GM19467 (cell line): Measurements from ENCODE around the gene GBF1.

Experiments used
- ATAC-seq: cut with Tn5 transposase; IDR thresholded peaks from one replicate; pipeline ENCODE4 v1.9.1; 2021; ENCODE audit warnings: mild to moderate bottlenecking, moderate library complexity; ENCODE audit not compliant: unreplicated experiment

Gene GBF1

GRCh38 chr10:102406815-102407214, 161.5 kb downstream of the GBF1 start:
- ATAC-seq, result no peak

GRCh38 chr10:102407425-102408130, 162.2 kb downstream of the GBF1 start:
- no peak for ATAC-seq

- ATAC-seq, result no peak
These were observed 162.9 kb downstream of the GBF1 start for GRCh38 chr10:102408131-102408727.

GRCh38 chr10:102408728-102409603, 163.6 kb downstream of the GBF1 start:
- ATAC-seq, result no peak

GRCh38 chr10:102409604-102410428, 164.5 kb downstream of the GBF1 start:
- ATAC-seq, result no peak

- ATAC-seq, result no peak
These were observed 165.2 kb downstream of the GBF1 start for GRCh38 chr10:102410429-102411073.

GRCh38 chr10:102411341-102412255, 166.3 kb downstream of the GBF1 start:
- ATAC-seq, result no peak

- ATAC-seq, result no peak
These were observed 167.0 kb downstream of the GBF1 start for GRCh38 chr10:102412293-102412692.

- ATAC-seq, result no peak
These were observed 167.8 kb downstream of the GBF1 start for GRCh38 chr10:102413053-102413705.

- no peak for ATAC-seq
These were observed 168.7 kb downstream of the GBF1 start for GRCh38 chr10:102413806-102414561.

- no peak for ATAC-seq
These were observed 169.4 kb downstream of the GBF1 start for GRCh38 chr10:102414749-102415148.

GRCh38 chr10:102416283-102416682, 171.0 kb downstream of the GBF1 start:
- ATAC-seq, result no peak

GRCh38 chr10:102416695-102417094, 171.4 kb downstream of the GBF1 start:
- no peak for ATAC-seq

GRCh38 chr10:102418622-102419268, 173.4 kb downstream of the GBF1 start, which contains the start of gene PSD:
Gene PSD, minus strand, starts transcription at chr10:102418785. Its CDS starts 1,747 bp downstream, at chr10:102417038.
- no peak for ATAC-seq

GRCh38 chr10:102419269-102420180, 174.2 kb downstream of the GBF1 start:
- no peak for ATAC-seq

GRCh38 chr10:102420181-102420713, 174.9 kb downstream of the GBF1 start:
- no peak for ATAC-seq
